ENCODE measurements around the gene POLDIP3.
"Not testable (repeated sequence)": the region's sequence is repeated elsewhere in the genome, so short reads cannot be mapped to it uniquely, and the experiment has no call there.

- TF ChIP-seq POLR2AphosphoS5, POLR2A (IDR thresholded peaks at IDR 0.05; ENCODE audit: low read depth, low read length): not testable (repeated sequence)
Observed at GRCh38 chr22:42537199-42537831, 77.4 kb downstream of the POLDIP3 start.
